Fibroblast of upper back skin (primary cell): ENCODE measurements around the gene NACC1.

Experiments
- DNase-seq: peaks from one replicate; pipeline ENCODE4 v3.0.0-alpha.2; 2013

Gene NACC1

DNA sequence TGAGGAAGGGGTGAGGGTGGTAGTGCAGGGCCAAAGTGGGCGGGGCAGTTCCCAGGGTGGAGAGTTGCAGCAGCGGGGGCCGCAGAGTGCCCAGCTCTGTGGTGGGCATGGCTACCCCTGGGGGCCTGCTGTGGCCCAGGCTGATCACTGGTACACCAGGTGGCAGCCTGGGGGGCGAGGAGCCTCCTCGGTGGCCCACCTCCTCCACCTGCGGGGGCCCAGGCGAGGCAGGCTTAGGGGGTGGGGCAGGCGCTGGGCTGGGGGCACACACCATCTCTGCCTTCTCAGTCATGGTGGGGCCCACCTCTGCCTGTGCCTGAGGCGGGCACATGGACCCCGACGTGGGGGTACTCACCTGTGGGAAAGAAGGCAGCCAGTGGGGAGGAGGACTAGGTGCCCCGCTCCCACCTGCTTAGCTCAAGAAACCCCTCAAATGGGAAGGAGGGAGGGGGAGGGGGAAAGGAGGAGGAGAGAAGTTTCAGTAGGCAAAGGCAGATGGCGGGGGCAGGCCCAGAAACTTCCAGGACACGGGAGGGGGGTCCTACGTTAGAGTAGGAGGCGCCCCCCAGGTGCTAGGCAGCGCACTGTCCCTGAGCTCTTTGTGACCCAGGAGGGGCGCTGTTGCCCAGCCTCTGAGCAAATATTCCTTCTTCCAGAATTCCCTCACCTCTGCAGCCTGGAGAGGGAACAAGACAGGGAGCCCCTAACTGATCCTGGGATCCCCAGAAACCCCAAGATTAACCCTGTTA lies 17.0 kb upstream of the NACC1 start:
- DNase-seq, result no peak

DNA sequence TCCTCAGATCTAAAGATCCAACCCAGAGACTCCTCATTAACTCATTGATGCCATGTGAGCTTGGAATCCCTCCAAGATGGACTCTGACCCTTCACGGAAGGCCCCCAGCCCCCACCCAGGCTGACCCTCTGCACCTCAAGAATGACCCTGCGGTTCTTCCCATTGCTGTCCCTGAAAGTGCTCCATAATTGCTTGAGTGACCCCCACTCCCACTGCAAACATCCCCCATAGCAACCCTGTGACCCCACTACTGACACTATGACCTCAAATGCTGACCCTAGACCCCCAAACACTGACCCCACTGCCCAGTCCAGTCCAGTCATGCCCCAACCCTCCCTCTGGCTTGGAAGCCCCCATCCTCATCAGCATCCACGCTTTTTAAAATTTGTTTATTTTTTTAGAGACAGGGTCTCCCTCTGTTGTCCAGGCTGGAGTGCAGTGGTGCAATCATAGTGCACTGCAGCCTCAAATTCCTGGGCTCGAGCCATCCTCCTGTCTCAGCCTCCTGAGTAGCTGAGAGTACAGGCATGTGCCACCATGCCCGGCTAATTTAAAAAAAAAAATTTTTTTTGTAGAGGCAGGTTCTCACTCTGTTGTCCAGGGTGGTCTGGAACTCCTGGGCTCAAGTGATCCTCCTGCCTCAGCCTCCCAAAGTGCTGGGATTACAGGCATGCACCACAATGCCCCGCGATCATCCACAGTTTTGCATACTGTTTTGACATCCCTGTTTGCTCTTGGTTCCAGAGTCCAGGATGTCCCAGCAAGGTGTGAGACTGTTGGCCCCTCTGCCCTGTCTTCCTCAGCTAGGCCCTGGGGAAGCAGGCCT lies 16.3 kb upstream of the NACC1 start:
- no peak for DNase-seq

DNA sequence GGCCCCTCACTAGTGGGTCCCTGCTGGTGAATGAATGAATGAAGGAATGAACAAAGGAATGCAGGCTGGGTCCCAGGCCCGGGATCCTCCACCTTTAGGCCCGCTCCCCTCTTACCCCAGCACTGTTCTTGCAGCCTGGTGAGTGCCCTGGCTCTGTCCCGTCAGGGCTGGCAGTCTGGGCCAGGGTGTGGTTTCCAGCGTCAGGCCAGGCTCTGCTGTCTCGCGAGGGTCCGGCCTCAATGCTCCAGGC lies 15.7 kb upstream of the NACC1 start:
- no peak for DNase-seq

DNA sequence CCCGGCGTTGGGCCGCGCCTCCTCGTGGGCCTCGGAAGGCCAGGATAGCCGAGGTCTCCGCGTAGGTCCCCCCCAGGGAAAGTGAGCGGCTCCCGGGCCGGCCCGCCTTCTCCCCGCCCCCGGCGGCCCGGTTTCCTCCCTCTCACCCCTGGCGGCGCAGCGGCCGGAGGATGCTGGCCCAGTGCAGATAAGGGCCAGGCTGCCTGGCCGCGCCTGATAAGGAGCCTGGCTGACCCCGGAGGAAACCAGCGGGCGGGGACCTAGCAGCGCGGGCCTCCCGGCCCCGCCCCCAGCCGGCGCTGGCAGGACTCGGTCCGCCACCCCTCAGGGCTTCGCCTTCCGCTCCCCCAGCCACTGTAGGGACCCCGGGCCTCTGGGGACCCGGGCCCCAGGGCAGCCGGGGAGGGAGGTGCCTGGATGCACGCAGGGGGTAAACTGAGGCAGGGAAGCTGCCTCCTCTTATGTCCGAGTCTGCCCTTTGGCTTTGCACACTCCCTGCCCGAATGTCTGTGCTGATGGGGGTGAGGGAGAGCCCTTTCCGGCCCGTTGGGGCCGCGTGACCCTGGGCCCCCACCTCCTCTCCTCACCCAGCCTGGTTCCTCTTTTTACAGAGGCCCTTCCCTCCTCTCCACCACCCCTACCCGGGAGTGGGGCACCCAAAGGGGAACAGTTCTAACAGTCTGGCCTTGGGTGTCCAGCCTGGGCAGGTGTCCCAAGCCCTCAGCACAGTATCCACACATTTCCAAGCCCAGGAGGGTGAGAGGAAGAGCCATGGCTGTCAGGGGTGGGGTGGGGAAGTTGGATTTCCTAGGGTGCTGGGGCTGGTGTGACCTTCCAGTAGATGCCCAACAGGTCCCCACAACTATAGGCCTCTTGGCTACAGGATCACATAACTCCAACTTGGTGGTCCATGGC lies 15.1 kb upstream of the NACC1 start, which contains the start of gene LYL1:
Gene LYL1, minus strand, starts transcription at position 193 of the 915 bp plus-strand sequence. CDS start 1,687 bp downstream, outside the sequence.
- DNase-seq, result no peak

DNA sequence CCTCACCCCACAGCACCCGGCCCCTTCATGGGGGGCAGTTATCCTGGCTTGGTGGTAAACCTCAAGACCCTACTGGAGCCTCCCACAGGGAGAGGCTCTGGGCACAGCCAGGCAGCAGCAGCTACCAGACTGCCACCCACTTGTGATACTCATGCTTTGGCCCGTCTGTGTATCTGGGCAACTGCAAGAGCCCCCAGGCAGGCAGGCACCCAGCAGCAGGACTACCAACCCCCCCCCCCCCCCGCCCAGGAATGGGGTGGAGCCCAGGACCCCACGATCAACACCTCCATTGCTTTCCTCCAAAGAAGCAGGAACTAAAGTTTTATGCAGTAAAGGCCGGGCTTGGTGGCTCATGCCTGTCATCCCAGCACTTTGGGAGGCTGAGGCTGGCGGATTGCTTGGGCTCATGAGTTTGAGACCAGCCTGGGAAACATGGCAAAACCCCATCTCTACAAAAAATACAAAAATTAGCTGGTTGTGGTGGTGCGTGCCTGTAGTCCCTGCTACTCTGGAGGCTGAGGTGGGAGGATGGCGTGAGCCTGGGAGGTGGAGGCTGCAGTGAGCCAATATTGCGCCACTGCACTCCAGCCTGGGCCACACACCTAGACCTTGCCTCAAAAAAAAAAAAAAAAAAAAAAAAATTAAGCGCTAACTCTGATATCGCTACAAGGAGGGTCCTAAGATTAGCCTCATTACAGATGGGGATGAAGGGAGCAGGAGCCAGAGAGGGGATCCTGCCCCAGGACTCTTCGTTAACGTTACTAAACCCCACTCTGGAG lies 14.3 kb upstream of the NACC1 start:
- DNase-seq, result no peak

DNA sequence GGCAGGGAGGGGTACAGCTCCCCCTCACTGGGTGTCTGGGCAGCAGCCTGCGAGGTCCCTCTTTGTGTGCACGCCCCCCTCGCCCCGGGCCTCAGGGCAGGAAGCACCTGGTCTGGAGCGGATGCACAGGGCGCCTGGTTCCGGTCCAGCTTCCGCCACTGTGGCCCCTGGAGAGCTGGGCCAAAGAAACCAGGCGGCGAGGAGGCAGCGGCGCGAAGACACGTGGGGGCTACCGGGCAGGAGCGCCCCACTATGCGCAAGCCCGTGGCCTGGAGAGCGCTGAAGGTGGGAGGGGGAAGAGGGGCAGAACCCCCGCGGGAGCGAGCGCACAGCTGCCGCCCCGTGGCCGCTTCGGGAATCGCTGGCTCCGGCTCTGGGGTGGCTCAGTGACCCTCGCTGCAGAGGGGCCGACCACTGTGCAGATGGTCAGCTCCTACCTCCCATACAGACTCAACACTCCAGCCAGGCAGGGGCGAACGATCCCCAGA lies 13.7 kb upstream of the NACC1 start:
- DNase-seq, result no peak

DNA sequence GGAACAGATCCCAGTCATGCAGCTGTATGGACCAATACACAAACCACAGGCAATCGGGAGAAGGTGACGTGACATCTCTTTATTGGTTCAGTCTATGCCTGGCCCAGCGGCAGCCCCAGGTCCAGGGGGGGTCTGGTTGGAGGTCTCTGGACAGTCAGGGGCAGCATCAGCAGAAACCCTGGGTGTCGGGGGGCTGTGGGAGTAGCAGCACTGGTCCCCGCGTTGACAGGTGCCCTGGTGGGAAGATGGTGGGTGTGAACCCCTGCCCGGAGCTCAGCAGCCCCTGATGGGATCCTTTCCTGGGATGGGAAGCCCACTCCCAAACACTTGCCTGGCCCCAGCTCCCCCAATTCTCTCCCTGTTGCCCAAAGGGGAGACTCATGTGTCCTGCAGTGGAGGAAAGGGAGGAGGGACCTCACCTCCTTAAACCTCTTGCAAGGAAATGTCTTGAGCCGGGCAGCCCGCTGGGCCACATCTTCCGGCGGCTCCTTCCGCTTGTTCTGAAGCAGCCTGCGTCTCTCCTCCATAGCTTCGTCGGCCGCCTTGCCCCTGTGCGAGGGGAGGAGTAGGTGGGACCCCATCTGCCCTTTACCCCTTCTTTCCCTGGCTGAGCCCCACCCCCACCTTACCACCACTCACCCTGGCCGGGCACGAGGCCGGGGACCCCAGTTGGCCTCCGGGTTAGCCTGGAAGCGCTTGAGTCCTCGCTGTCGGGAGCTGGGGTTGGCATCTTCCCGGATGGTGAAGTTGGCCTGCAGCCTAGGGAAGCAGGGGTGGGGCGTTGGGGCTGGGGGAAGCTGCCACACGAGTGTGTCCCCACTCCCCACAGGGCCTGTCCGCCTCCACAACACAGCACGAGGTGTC lies 13.0 kb upstream of the NACC1 start:
- no peak for DNase-seq

DNA sequence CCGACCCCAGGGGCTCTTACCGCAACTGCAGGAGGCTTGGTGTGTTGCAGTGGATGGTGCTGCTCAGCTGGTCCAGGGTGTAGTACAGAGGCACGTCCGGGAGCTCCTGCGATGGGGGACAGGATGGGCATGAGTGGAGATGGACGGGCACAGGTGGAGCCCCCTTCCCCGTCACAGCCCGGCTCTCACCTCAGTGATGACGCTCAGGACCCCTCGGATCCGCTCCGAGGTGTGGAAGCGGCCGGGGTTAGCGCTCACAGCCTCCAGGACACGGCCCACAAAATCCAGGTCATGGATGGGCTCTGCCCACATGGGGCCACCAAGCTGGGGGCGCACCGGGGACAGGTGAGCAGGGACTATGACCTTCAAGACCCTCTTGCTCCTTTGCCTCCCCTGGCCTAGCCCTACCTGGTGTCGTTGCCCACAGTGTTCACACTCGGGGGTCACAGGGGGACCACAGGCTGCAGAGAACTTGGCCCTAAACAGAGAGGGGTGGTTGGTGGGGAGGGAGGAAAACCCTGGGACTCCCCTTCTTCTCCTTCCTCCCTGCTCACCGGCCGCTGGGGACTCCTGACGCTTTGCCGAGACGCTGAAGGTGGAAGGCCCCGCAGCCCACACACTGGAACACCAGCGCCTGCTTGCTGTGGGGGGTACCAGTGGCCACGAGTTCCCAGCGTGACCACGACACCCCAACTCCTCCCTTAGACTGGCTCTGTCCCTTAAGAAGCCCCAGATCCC lies 8.5 kb upstream of the NACC1 start:
- no peak for DNase-seq

DNA sequence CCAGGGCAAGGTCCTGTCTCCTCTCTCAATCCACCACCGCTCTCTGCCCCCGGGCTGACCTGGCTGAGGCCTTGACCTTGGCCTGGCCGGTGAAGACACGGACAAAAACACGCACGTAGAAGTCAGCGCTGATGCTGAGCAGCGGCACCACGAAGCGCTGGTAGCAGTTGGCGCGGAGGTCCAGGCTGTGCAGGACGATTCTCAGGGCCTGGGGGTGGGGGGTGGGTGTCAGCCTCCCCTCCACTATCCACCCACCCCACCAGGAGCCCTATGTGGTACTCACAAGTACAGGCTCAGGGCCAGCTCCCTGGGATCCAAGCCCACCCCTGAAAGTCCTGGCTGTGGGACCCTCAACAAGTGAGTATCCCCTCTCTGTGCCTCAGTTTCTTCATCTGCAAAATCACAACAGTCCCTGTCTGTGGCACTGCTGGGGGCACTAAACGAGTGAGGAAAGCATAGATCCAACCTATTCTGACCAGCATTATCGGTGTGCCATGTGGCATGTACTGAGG lies 7.9 kb upstream of the NACC1 start:
- no peak for DNase-seq

DNA sequence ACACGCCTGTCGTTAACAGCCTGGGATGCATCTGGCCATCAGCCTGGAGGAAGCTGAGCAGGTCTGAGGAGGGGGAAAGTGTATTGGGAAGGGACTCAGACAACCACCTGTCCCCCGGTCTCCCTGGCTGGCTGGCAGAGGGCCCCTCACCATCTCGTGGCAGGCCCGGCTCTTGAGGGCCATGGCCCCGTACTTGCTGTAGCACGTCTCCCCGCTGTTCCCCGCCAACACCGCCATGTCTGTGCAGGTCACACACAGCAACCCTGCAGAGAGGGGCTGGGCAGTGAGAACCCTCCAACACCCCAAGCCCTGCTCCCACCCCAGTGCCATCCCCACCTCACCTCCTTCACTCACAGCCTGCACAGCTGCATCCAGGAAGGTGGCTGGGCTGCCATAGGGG lies 5.5 kb upstream of the NACC1 start:
- DNase-seq, result no peak

DNA sequence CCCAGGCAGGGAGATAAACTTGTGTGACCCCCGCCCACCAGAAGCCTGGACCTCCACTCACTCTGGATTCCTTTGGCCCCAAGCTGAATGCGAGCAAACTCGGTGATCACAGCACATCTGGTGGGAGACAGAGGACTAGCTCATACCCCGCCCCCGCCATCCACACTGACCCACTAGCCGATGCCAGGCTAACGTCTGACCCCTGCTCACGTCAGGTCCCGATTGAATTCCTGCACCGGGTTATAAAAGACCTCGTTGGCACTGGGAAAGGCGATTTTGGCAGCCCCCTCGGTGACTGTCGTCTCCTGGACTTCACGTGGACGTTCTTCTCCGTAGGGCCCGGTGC lies 2.2 kb upstream of the NACC1 start:
- no peak for DNase-seq

DNA sequence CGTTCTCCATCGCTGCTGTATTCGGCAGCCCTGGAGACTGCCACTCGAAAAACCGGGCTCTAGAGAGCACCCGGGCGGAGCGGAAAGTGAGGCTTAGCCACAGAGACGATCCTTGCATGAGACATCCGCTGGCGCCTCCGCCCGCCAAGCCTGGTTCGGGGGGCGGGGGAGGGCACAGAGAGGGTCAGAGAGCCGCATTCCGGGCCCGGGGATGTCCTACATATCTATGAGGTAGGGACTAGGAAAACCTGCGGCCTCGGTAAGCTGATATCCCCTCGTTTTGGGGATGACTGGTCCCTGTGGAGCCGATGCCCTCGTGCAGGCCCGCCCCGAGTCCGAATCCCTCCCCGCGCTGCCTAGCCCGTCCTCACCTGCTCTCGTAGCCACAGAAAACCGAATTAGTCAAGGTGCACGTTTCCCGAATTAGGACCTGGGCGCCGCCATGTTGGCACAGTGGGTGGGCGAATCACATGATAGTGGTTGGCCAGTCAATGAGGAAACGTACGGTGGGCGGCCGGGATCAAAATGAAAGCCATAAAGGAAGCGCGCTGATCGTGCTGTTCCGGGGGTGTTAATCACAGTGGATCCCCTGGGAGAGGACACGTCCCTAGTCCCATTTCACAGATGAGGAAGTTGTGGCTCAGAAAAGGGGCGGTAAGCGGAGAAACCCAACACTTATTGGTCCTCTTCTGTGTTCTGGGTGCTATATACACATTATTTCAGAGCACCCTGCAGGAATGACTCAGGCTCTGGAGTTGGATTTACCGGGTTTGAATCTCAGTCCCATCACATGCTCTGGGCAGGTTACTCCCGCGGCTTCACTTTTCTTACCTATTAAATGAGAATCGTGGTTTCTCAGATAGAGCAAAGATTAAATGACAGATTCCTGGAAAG lies 1.5 kb upstream of the NACC1 start, which contains the start of gene TRMT1:
Gene TRMT1, minus strand, starts transcription at position 459 of the 894 bp plus-strand sequence. Its CDS starts 341 bp downstream, at position 118.
- peak; percentile 93 for DNase-seq

DNA sequence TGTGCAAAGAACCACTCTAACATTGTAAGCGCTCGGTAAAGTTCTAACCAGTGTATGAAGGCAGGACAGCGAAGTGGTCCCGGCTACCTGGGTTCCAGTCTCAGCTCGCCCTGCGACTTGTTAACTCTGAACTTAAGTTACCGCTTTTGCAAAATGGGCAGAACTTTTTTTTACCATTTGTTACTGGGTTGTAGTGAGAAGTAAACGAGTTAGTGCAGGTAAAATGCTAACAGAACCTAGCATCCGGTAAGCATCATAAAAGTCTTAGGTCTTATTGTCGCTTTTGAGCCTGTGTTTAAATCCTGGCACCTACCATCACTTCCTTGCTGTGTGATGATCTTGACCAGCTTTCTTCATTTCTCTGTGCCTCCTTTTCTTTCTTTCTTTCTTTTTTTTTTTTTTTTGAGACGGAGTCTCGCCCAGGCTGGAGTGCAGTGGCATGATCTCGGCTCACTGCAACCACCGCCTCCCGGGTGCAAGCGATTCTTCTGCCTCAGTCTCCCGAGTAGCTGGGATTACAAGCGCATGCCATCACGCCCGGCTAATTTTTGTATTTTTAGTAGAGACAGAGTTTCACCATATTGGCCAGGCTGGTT lies 790 bp upstream of the NACC1 start:
- DNase-seq, result no peak

DNA sequence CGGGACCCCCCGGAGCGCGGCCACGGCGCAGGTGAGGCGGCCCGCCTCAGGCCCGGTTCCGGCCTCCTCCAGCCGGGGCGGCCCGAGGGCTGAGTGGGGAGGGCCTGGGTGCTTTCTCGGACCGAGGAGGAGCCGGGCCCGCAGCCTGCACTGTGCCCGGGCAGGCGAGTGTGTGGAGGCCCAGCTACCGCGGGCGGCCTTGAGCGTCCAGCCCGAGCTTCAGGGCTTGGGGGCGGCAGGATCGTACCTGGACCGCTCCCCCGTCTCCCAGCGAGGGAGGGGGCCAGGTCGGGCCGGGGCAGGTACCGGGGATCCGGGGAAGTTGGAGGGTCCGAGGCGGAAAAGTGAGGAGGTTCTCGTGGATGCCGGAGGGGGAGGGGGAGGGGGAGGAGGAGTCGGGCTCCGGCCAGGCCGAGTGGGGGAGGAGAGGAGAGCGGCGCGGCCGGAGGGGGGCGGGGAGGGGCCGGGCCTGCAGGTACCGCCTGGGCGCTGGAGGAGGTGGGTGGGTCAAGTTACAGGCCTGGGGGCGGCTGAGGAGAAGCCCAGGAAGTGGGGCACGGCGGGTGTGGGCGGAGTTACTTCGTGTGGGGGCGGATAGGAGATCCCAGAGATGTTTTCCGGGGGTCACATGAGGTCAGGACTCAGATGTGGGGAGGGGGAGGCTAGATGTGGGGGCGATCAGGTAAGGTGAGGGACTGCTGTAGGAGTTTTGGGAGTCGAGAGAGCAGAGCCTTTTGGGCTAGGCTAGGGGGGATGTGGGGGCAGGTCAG lies 545 bp downstream of the NACC1 start:
- DNase-seq, result peak; percentile 44

DNA sequence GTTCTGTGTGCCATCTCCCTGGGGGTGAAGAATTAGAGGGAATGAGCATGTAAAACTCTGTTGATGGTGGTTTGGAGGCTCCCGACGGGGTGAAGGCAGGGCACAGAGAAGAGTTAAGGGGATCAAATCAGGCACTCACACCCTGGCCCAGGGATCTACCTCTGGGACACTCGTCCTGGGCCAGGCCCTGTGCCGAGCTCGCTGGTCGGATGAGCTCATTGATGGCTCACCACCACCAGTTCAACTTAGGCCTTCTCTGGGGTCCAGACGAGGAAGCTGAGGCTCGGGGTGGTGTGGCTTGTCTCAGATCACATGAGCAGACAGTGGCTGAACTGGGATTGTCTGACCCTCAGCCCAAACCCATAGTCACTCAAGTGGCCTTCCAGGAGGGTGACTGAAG lies 1.6 kb downstream of the NACC1 start:
- no peak for DNase-seq

DNA sequence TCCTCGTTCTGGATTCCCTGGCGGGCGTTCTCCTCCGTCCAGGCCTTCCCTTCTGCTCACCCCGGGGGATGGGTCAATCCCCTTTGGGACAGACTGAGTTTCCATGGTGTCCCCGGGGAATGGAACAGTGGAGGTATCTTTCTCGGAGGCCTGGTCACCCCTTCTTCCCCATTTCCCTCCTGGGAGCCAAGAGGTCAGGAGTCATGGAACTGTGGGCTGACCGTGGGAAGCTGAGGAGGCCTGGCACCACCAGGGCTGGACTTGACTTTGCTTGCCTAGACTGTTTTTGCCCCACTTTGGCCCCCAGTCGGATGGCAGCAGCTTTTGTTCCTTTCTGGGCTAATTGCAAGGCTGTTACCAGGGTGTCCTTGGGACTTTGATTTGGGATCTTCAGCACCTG lies 2.0 kb downstream of the NACC1 start:
- DNase-seq, result no peak

DNA sequence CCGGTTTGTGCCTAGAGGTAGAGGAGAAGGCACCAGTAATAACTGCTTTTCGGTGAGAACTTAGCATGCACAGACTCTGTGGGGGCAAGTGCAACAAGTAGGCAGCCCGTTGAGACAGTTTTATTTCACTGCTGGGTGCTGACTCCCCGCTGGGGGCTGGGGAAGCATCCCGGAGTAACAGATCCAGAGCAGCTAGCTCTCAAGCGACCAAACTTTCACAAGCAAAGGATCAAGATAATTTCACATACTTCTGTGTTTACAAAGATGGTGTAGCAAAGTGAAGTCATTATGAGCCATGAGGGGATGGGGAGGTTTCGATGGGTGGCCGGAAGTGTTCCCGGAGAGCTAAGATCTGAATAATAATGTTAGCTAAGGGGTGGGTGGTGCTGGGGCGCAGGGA lies 2.8 kb downstream of the NACC1 start:
- DNase-seq, result no peak
